Kidney epithelial cell (primary cell): ENCODE data around the gene EZH1. TPM values are rescaled to one million over a fixed set of nuclear protein-coding genes. Genes with fewer than 3 reads are reported as not detected.
A peak's percentile ranks its signal among the peaks of the same experiment; 100 is the strongest.

Source experiments
- DNase-seq: peaks from one replicate; pipeline ENCODE4 v3.0.0-alpha.2; 2010; ENCODE audit warnings: low read depth
- H3K27me3 ChIP-seq: 2 replicates; pipeline ENCODE4 v1.6.0; 2011; ENCODE audit warnings: low read length; ENCODE audit not compliant: control insufficient read depth, insufficient read depth
- H3K36me3 ChIP-seq: 2 replicates; pipeline ENCODE4 v1.5.1; 2011; ENCODE audit warnings: low read length; ENCODE audit not compliant: control insufficient read depth, insufficient read depth
- H3K4me3 ChIP-seq: 2 replicates; pipeline ENCODE4 v1.5.1; 2011; ENCODE audit warnings: low read depth, mild to moderate bottlenecking, control low read depth, low read length
- CTCF ChIP-seq: IDR thresholded peaks from 2 replicates; pipeline ENCODE4 v1.5.1; 2011; ENCODE audit warnings: mild to moderate bottlenecking, moderate library complexity, low read length, control low read depth, inconsistent platforms; ENCODE audit not compliant: insufficient read depth, poor library complexity, severe bottlenecking
- total RNA-seq: library from RNA; depleted of rRNA; stranded (reverse); fragments of >200 nt; gene quantifications from 2 replicates; pipeline ENCODE4 v1.2.3, GENCODE V29; 2015

The EZH1 gene
- total RNA-seq, 1 donor from 2014 or later: 14.7 TPM

GRCh38 chr17:42751628-42752027 is 6.8 kb upstream of the EZH1 start:
- Histone ChIP-seq H3K4me3 (no peak overlapping the region), H3K36me3 (no peaks in the 10 kb centered on the region), H3K27me3 (peaks cover 2% of the 10 kb centered on the region)
- DNase-seq: no peak
- TF ChIP-seq CTCF: no peak

- peaks cover 2% of the 10 kb centered on the region for H3K27me3 ChIP-seq
- H3K4me3 ChIP-seq: no peak overlapping the region
- DNase-seq: no peak
- no peak for TF ChIP-seq CTCF
- no peaks in the 10 kb centered on the region for H3K36me3 ChIP-seq
These were observed 6.0 kb upstream of the EZH1 start for GRCh38 chr17:42750739-42751344.

- Histone ChIP-seq H3K27me3 (peaks cover 2% of the 10 kb centered on the region), H3K4me3 (no peak overlapping the region), H3K36me3 (no peaks in the 10 kb centered on the region)
- no peak for TF ChIP-seq CTCF
- no peak for DNase-seq
These were observed 4.3 kb upstream of the EZH1 start for GRCh38 chr17:42748908-42749798.

GRCh38 chr17:42748202-42748907 is 3.5 kb upstream of the EZH1 start:
- no peak for TF ChIP-seq CTCF
- Histone ChIP-seq H3K4me3 (no peak overlapping the region), H3K27me3 (peaks cover 2% of the 10 kb centered on the region), H3K36me3 (no peaks in the 10 kb centered on the region)
- DNase-seq: no peak

GRCh38 chr17:42744283-42744805 is 496 bp downstream of the EZH1 start:
- peak overlapping the region; percentile 67 for H3K4me3 ChIP-seq
- no peaks in the 10 kb centered on the region for H3K27me3 ChIP-seq
- peak; percentile 28 for DNase-seq
- no peaks in the 10 kb centered on the region for H3K36me3 ChIP-seq
- no peak for TF ChIP-seq CTCF
